Embryonic facial prominence (tissue), 1 donor: Measurements from ENCODE around the gene PSMC2.

Experiments
- DNase-seq: peaks from one replicate; pipeline ENCODE4 v3.0.0-alpha.2; 2016; ENCODE audit errors: extremely low spot score

Gene PSMC2

GRCh38 chr7:103347507-103348267 is at the start of gene PSMC2:
TSS of gene PSMC2 (plus strand) at chr7:103347643. CDS start at chr7:103347712, 69 bp downstream.
- peak; percentile 82 for DNase-seq

GRCh38 chr7:103297837-103298179 is 49.6 kb upstream of the PSMC2 start:
- DNase-seq = no peak

GRCh38 chr7:103299660-103300059 is 47.8 kb upstream of the PSMC2 start:
- DNase-seq = no peak

- no peak for DNase-seq
These were observed 46.0 kb upstream of the PSMC2 start for GRCh38 chr7:103301441-103301840.

GRCh38 chr7:103307503-103308231 is 39.8 kb upstream of the PSMC2 start:
- DNase-seq = no peak

- DNase-seq = no peak
These were observed 32.6 kb upstream of the PSMC2 start for GRCh38 chr7:103314852-103315251.

- no peak for DNase-seq
These were observed 31.0 kb upstream of the PSMC2 start for GRCh38 chr7:103316380-103316941.

GRCh38 chr7:103317009-103317408 is 30.4 kb upstream of the PSMC2 start:
- DNase-seq = no peak

- DNase-seq = no peak
These were observed 21.7 kb upstream of the PSMC2 start for GRCh38 chr7:103325744-103326143.

GRCh38 chr7:103336761-103337160 is 10.7 kb upstream of the PSMC2 start:
- DNase-seq = no peak

- no peak for DNase-seq
These were observed 8.6 kb upstream of the PSMC2 start for GRCh38 chr7:103338864-103339263.

GRCh38 chr7:103341466-103341865 is 6.0 kb upstream of the PSMC2 start:
- no peak for DNase-seq

GRCh38 chr7:103343332-103343731 is 4.1 kb upstream of the PSMC2 start:
- DNase-seq = no peak

GRCh38 chr7:103343758-103344452 is 3.5 kb upstream of the PSMC2 start:
- no peak for DNase-seq

GRCh38 chr7:103344453-103345149 is 2.8 kb upstream of the PSMC2 start, which contains the start of gene DNAJC2:
TSS of gene DNAJC2 (minus strand) at chr7:103344767. CDS start at chr7:103344622, 145 bp downstream.
- DNase-seq = peak; percentile 89

GRCh38 chr7:103346396-103346795 is 1.0 kb upstream of the PSMC2 start:
- no peak for DNase-seq

- no peak for DNase-seq
These were observed 1.0 kb downstream of the PSMC2 start for GRCh38 chr7:103348452-103348851.

GRCh38 chr7:103348959-103349358 is 1.5 kb downstream of the PSMC2 start:
- no peak for DNase-seq

- DNase-seq = no peak
These were observed 2.4 kb downstream of the PSMC2 start for GRCh38 chr7:103349805-103350204.

GRCh38 chr7:103369432-103369831 is 22.0 kb downstream of the PSMC2 start:
- DNase-seq = no peak

GRCh38 chr7:103373866-103374643 is 26.6 kb downstream of the PSMC2 start:
- DNase-seq = no peak
